ENCODE results near the gene HSPBP1.
A peak's percentile ranks its signal among the peaks of the same experiment; 100 is the strongest.

Gene HSPBP1

GRCh38 chr19:55275851-55276719 lies 3.8 kb downstream of the HSPBP1 start:
- DNase-seq (ENCODE audit: low read depth in 2 of 2), result no peak

- no peak for DNase-seq (ENCODE audit: low read depth in 2 of 2)
Observed at GRCh38 chr19:55273978-55274707, 5.8 kb downstream of the HSPBP1 start.

GRCh38 chr19:55272142-55272541 lies 7.8 kb downstream of the HSPBP1 start:
- no peak for DNase-seq (ENCODE audit: low read depth in 2 of 2)

- DNase-seq (ENCODE audit: low read depth in 2 of 2), result no peak
Observed at GRCh38 chr19:55270172-55270942, 9.6 kb downstream of the HSPBP1 start.

GRCh38 chr19:55269299-55269698 lies 10.6 kb downstream of the HSPBP1 start:
- DNase-seq (ENCODE audit: low read depth in 2 of 2), result no peak

GRCh38 chr19:55266840-55267239 lies 13.1 kb downstream of the HSPBP1 start:
- DNase-seq (ENCODE audit: low read depth in 2 of 2), result no peak

- DNase-seq (ENCODE audit: low read depth in 2 of 2), result no peak
Observed at GRCh38 chr19:55266404-55266803, 13.5 kb downstream of the HSPBP1 start.

- DNase-seq (ENCODE audit: low read depth in 2 of 2), result no peak
Observed at GRCh38 chr19:55265723-55266386, 14.1 kb downstream of the HSPBP1 start.

- DNase-seq (ENCODE audit: low read depth in 2 of 2), result no peak
Observed at GRCh38 chr19:55265173-55265572, 14.7 kb downstream of the HSPBP1 start.

- DNase-seq (ENCODE audit: low read depth in 2 of 2), result no peak
Observed at GRCh38 chr19:55264531-55264930, 15.4 kb downstream of the HSPBP1 start.

- DNase-seq (ENCODE audit: low read depth in 2 of 2), result no peak
Observed at GRCh38 chr19:55262359-55262758, 17.6 kb downstream of the HSPBP1 start.

- DNase-seq (ENCODE audit: low read depth in 2 of 2), result no peak
Observed at GRCh38 chr19:55261671-55262126, 18.2 kb downstream of the HSPBP1 start.

GRCh38 chr19:55259540-55260210 lies 20.2 kb downstream of the HSPBP1 start:
- DNase-seq (ENCODE audit: low read depth in 2 of 2), result no peak

- DNase-seq (ENCODE audit: low read depth in 2 of 2), result peak; percentile 92 to 97
Observed at GRCh38 chr19:55258828-55259539, 20.9 kb downstream of the HSPBP1 start, which contains the start of gene PPP6R1. TSS of gene PPP6R1 (minus strand) at chr19:55259017. CDS start at chr19:55247103, 11,914 bp downstream.

- peak; percentile 30 to 36 for DNase-seq (ENCODE audit: low read depth in 2 of 2)
Observed at GRCh38 chr19:55258476-55258827, 21.5 kb downstream of the HSPBP1 start.

- DNase-seq (ENCODE audit: low read depth in 2 of 2), result no peak
Observed at GRCh38 chr19:55257461-55258420, 22.2 kb downstream of the HSPBP1 start.

- no peak for DNase-seq (ENCODE audit: low read depth in 2 of 2)
Observed at GRCh38 chr19:55256562-55257460, 23.1 kb downstream of the HSPBP1 start.

Measured in stimulated activated CD8-positive, alpha-beta memory T cell treated with anti-CD3 and anti-CD28 coated beads, Interleukin-2, amount 100 ng/mL, for 48 hours (primary cell).